SH-SY5Y (cell line): ENCODE results near the gene MRC2.

Experiments used
- GATA2 ChIP-seq: IDR thresholded peaks from 2 replicates; pipeline ENCODE4 v1.6.1; 2011; ENCODE audit warnings: mild to moderate bottlenecking, low read depth, low read length
- GATA3 ChIP-seq: IDR thresholded peaks from 2 replicates; pipeline ENCODE4 v1.6.1; 2011; ENCODE audit warnings: low read depth, mild to moderate bottlenecking, low read length, moderate library complexity

DNA sequence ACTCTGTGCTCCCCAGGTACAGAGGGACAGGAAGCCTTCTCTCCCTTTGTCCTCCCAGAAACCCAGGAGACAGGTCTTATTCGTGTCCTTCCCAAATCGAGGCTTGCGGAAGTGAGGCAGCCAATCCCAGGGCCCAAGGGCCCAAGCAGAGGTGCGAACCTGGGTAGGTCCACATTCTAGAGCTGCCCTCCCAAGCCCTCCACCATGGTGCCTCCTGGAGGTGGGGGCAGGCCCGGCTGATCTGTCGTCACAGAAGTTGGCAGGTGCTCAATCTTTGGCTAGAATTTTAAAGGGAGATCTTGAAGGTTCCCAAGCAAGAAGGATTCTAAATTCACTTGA is 21.5 kb downstream of the MRC2 start:
- TF ChIP-seq GATA3 = no peak
- no peak for TF ChIP-seq GATA2
